ENCODE results near the gene CCDC116.

CCDC116 gene

GRCh38 chr22:21650823-21651520, 18.4 kb downstream of the CCDC116 start:
- H3K4me3 ChIP-seq (ENCODE audit: low read depth, low read length), result peak overlapping the region; percentile 81

- peak overlapping the region; percentile 81 for H3K4me3 ChIP-seq (ENCODE audit: low read depth, low read length)
Measured at GRCh38 chr22:21651521-21652009, 19.0 kb downstream of the CCDC116 start.

GRCh38 chr22:21652010-21652546, 19.5 kb downstream of the CCDC116 start:
- peak overlapping the region; percentile 81 for H3K4me3 ChIP-seq (ENCODE audit: low read depth, low read length)

- H3K4me3 ChIP-seq (ENCODE audit: low read depth, low read length), result peak overlapping the region; percentile 81
Measured at GRCh38 chr22:21652547-21653545, 20.3 kb downstream of the CCDC116 start.

- H3K4me3 ChIP-seq (ENCODE audit: low read depth, low read length), result peak overlapping the region; percentile 37
Measured at GRCh38 chr22:21657020-21657359, 24.4 kb downstream of the CCDC116 start.

GRCh38 chr22:21657360-21658032, 24.9 kb downstream of the CCDC116 start:
- peak overlapping the region; percentile 37 for H3K4me3 ChIP-seq (ENCODE audit: low read depth, low read length)

GRCh38 chr22:21659864-21660525, 27.4 kb downstream of the CCDC116 start:
- H3K4me3 ChIP-seq (ENCODE audit: low read depth, low read length), result no peak overlapping the region

- no peak overlapping the region for H3K4me3 ChIP-seq (ENCODE audit: low read depth, low read length)
Measured at GRCh38 chr22:21660904-21661303, 28.3 kb downstream of the CCDC116 start.

- no peak overlapping the region for H3K4me3 ChIP-seq (ENCODE audit: low read depth, low read length)
Measured at GRCh38 chr22:21661991-21662390, 29.4 kb downstream of the CCDC116 start.

GRCh38 chr22:21663738-21664137, 31.2 kb downstream of the CCDC116 start:
- H3K4me3 ChIP-seq (ENCODE audit: low read depth, low read length), result no peak overlapping the region

GRCh38 chr22:21665047-21665851, 32.7 kb downstream of the CCDC116 start:
- H3K4me3 ChIP-seq (ENCODE audit: low read depth, low read length), result peak overlapping the region; percentile 90

- H3K4me3 ChIP-seq (ENCODE audit: low read depth, low read length), result peak overlapping the region; percentile 90
Measured at GRCh38 chr22:21666786-21667185, 34.2 kb downstream of the CCDC116 start.

GRCh38 chr22:21669026-21669425, 36.5 kb downstream of the CCDC116 start:
- H3K4me3 ChIP-seq (ENCODE audit: low read depth, low read length), result no peak overlapping the region

- H3K4me3 ChIP-seq (ENCODE audit: low read depth, low read length), result no peak overlapping the region
Measured at GRCh38 chr22:21672107-21672629, 39.6 kb downstream of the CCDC116 start.

- no peak overlapping the region for H3K4me3 ChIP-seq (ENCODE audit: low read depth, low read length)
Measured at GRCh38 chr22:21673534-21674321, 41.2 kb downstream of the CCDC116 start.

- no peak overlapping the region for H3K4me3 ChIP-seq (ENCODE audit: low read depth, low read length)
Measured at GRCh38 chr22:21674638-21675245, 42.2 kb downstream of the CCDC116 start.

GRCh38 chr22:21677606-21678443, 45.3 kb downstream of the CCDC116 start:
- no peak overlapping the region for H3K4me3 ChIP-seq (ENCODE audit: low read depth, low read length)
